ENCODE data around the gene SEMA3A.

Gene SEMA3A

DNA sequence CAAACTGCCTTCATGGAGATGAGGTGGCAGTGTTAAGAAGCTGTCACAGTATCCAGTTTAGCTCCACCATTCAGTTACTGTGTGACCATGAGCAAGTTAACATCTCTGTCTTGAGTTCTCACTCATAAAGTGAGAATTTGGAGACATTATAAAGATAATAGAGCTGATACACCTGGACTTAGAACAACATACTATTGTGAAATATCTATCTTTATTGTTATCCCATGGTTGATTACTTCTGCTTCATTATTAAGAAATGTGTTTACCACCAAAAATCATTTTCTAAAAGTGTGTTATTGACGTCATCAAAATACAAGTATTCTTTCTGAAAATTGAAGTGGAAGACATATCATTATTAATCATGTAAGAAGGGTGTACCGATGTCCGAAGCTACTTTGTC, 166.9 kb downstream of the SEMA3A start:
- FAIRE-seq (no peak), DNase-seq (ENCODE audit: insufficient read length, low spot score) (no peak)

DNA sequence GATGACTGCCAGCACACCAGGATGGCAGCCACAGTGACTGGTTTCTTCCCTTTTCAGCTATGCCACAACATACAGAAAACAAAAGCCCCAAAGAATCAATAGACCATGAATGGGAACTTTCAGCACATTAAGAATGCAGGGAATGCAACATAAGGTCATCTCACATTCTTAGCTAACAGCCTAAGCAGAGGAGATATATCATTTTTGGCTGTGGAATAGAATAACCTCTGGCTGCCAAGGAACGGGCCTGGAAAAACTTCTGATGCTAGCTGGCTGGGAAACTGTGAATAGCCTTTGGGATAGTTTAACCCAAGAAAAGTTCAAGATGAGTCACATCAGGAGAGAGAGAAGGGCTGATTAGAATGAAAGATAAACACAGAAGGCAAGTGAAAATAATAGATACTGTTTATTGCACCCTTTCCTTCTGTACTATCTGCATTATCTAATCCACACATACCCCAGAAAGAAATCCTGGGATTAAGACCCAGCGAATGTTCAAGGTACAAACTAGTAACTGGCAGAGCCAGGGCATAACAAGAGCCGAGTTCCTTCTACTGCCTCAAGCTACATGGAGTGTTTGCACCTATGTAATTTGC, 169.2 kb downstream of the SEMA3A start:
- no peak for FAIRE-seq
- peak; percentile 48 for DNase-seq (ENCODE audit: insufficient read length, low spot score)

- FAIRE-seq (no peak), DNase-seq (ENCODE audit: insufficient read length, low spot score) (no peak)
Observed at GRCh38 chr7:84022684-84023308, 171.8 kb downstream of the SEMA3A start.

DNA sequence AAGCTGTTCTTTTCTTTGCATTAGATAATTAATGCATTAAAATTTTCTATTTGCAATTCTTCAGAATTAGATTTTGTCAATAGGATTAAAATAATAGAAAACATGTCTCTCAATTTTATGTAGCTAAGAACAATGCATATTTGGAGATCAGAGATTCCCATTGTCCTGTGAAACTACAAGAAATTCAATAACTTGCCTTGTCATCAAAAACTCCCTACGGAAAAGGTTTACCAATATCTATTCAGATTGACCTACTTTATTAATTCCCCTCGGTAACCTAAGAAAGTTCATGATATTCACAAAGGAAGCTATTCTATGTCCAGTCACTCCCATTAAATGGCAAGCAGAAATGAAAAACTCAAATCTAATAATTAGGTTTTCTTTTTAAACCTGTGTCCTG, 172.6 kb downstream of the SEMA3A start:
- DNase-seq (ENCODE audit: insufficient read length, low spot score): no peak
- FAIRE-seq: no peak

GRCh38 chr7:84021292-84021908, 173.2 kb downstream of the SEMA3A start:
- FAIRE-seq (no peak), DNase-seq (ENCODE audit: insufficient read length, low spot score) (no peak)

DNA sequence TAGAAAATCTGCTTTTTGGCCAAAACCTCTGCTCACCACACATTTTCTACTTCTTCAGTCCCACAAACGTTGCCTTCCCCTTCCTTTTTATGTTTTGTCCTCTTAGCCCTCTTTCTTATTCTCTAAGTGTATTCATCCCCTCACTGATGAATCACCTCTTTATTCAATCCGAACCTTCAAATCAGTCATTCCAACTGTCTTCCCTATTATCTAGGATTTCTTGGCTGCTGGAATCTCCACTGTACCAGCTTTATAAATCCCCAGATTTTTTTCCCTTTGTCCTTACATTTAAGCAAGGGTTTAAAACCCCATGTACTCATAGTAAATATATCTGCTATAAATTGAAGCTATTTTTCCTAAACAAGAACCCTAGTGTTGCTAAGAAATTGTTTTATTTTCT, 176.9 kb downstream of the SEMA3A start:
- FAIRE-seq (no peak), DNase-seq (ENCODE audit: insufficient read length, low spot score) (no peak)

- FAIRE-seq: no peak
Observed at GRCh38 chr7:84013616-84014240, 180.9 kb downstream of the SEMA3A start.

DNA sequence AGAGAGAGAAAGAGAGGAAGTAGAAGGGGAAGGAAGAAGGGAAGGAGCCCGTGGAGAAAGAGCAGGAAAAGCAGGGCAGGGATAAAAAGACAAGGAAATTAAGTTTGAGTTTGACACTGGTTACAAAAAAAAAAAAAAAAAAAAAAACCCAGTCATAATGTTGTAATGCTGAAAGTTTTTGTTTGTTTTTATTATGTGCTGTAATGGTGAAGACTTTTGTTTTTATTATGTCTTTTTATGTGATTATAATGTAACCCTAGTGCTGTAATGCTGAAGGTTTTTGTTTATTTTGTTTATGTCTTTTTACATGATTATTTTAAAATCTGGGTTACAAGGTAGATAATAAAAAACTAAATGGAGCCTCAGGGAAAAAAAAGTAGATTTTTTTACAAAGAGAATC, 184.8 kb downstream of the SEMA3A start:
- no peak for DNase-seq (ENCODE audit: insufficient read length, low spot score)
- no peak for FAIRE-seq

More at GRCh38 chr7:84013616-84014240, 180.9 kb downstream of the SEMA3A start:
- DNase-seq (ENCODE audit: insufficient read length, low spot score): no peak

- FAIRE-seq: no peak
- DNase-seq (ENCODE audit: insufficient read length, low spot score): no peak
Observed at GRCh38 chr7:84009051-84009450, 185.5 kb downstream of the SEMA3A start.

DNA sequence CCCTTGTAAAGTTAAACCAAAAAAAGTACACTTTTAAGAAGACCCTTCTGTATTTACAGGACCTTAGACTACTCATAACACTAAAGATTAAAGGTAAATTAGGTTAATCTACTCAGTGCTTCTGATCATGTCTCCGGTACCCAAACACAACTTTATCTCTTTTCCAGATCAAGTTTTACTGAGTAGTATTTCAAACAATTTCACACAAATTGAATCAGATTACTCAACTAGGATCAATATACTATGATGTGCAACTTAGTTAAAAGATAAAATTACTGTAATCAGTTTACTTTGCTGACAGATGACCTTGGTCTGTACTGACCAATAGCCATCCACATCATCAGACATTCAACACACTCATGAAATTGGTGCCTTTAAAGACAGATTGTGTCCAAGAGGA, 191.4 kb downstream of the SEMA3A start:
- FAIRE-seq (no peak), DNase-seq (ENCODE audit: insufficient read length, low spot score) (no peak)

GRCh38 chr7:84002348-84002747, 192.2 kb downstream of the SEMA3A start:
- FAIRE-seq: no peak
- DNase-seq (ENCODE audit: insufficient read length, low spot score): no peak

DNA sequence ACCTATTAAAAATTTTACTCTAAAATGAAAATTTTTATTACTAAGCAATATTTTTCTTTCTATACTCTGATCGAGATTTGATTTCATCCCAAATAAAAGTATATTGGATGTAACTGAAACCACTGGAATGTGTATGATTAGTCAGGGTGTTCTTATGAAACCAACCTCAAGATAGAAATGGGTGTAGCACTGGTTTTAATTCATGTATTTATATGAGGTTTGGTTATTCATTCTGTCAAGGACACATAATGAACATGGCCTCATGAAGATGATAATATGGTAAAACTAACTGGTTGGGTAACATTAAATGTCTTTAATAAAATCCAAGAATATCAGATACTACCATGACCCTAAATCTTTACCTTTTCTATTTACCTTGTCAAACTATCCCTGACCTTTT, 197.7 kb downstream of the SEMA3A start:
- DNase-seq (ENCODE audit: insufficient read length, low spot score): no peak
- no peak for FAIRE-seq

GRCh38 chr7:83987764-83988163, 206.8 kb downstream of the SEMA3A start:
- FAIRE-seq: no peak
- no peak for DNase-seq (ENCODE audit: insufficient read length, low spot score)

DNA sequence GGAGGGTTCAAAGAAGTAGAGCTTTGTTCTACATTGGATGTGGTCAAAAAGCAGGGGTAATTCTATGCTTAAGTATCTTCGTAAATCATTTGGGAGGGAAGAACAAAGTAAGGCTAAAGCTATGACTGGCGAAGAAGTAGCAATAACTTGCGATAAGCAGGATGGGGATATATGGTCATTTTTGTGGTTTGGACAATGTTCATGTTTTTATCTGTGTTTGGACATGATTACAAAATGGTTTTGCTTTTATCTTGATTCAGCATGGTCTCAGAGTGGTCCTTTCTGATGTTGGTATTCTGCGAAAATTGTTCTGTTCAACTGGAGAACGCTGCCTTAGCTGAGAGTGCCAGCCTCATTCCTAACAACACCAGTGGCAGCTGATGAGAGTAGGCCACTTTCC, 208.8 kb downstream of the SEMA3A start:
- DNase-seq (ENCODE audit: insufficient read length, low spot score) (no peak), FAIRE-seq (no peak)

GRCh38 chr7:83984591-83984990, 210.0 kb downstream of the SEMA3A start:
- no peak for DNase-seq (ENCODE audit: insufficient read length, low spot score)
- no peak for FAIRE-seq

- DNase-seq (ENCODE audit: insufficient read length, low spot score) (no peak), FAIRE-seq (no peak)
Observed at GRCh38 chr7:83984076-83984475, 210.5 kb downstream of the SEMA3A start.

DNA sequence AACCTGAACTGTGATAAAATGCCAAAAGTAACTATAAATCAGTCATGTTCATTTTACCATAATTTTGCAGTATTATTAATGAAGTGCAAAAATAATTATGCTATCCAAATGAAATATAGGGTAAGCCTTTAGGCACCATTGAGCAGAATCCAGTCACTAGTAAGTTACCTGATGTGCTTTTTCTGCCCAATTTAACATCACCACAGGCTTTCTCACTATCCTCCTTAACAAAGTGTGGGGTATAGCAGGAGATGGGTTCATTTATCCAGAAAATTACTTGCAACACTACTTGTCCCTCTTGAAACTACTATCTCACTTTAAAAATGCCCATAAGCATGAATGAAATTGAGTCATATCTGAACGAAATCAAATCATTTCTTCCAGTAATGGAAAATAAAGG, 211.0 kb downstream of the SEMA3A start:
- DNase-seq (ENCODE audit: insufficient read length, low spot score) (no peak), FAIRE-seq (no peak)

DNA sequence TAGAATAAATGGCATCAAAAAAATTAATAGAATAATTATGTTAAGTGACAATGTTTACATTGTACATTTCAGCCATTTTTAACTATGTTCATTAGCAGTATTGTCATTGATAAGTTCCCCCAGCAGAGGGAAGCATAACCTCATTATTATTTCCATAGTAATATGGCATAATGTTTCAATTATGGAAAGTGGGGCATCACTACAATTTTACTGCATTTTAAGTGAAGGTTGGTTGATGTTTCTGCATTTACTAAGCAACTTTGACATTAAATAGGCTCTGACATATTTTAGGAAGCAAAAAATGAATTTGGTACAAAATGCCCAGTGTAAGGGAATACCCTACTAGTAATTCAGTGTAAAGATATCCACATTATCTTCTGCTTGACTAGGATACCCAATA, 218.3 kb downstream of the SEMA3A start:
- FAIRE-seq: no peak
- peak; percentile 9 for DNase-seq (ENCODE audit: insufficient read length, low spot score)

DNA sequence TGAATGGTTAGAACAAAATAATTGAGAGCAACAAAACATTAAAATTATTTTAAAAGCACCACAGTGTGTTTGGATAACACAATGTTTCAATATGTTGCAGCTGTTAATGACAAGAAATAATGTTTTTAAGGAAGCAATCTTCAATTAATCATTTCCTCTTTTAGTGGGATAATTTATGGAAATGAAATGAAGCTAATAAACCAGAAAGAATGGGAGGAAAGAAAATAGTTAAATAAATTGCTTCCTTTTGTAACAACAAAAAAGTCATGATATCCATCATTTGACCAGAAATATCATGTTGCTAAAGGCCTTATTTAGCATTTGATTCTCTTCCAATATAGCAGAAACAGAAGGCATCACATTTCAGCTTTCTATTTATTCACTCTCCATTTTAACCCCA, 224.5 kb downstream of the SEMA3A start:
- FAIRE-seq: no peak
- DNase-seq (ENCODE audit: insufficient read length, low spot score): no peak

DNA sequence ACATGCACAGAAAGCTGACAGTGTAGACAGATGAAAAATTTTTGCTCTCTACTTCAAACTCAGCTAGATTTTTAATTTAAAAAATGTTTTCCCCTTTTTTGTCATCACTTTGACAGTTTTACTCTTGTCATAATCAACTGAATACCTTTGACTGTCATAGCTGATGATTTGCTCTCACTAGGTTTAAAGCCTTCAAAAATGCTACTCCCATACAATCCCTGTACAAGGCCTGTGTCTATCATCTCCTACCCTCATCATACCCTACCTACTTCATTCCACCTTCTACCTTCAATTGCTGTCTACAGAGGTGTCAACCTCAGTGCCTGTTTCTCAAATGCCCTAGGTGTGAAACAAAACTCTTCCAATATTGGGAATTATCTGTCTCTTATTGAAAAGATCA, 230.3 kb downstream of the SEMA3A start:
- DNase-seq (ENCODE audit: insufficient read length, low spot score): no peak
- no peak for FAIRE-seq

DNA sequence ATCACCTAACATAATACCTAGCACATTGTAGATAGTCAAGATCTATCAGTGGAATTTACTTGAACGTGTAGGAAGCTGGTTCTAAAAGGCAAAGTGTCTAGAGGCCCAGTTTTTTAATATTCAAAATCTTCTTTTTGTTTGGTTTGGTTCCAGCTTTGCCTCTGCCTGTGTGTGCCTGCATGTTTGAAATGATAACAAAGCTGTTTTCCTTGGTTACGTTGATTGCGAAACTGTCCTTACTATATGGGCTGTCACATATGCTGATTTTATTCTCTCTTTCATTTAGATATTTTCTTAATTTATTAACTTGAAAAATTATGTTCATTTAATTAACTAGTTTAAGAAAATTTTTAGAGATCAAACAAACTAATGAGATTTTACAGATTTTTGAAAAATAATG, 237.3 kb downstream of the SEMA3A start:
- DNase-seq (ENCODE audit: insufficient read length, low spot score): no peak
- FAIRE-seq: no peak

DNA sequence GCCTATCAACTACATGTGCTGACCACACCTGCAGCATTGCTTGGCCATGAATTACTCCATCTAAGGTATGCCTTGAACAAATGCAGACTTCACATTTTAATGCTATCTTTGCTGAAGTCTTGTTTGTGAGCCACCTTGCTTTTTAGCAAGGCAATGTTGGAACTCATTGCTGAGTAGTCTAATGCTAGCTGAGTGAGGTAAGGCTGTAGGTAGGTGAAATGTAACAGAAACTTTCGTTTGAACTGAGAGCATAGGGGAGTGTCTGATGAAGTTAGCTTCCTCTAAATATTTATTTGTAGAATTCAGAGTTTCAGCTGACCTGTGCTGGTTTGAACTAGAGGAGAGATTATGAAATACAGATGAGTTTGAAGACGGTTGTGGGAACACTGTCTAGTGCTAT, 238.5 kb downstream of the SEMA3A start:
- FAIRE-seq: no peak
- no peak for DNase-seq (ENCODE audit: insufficient read length, low spot score)

Measured in HTR-8/SVneo (cell line).